GM12873 (cell line): ENCODE results near the gene SAMSN1.

Experiments
- CTCF ChIP-seq: IDR thresholded peaks from 2 replicates; pipeline ENCODE4 v1.5.1; 2012; ENCODE audit warnings: low read depth, mild to moderate bottlenecking, moderate library complexity, low read length, control low read depth; ENCODE audit not compliant: insufficient read depth; ENCODE audit errors: missing control alignments

The SAMSN1 gene

DNA sequence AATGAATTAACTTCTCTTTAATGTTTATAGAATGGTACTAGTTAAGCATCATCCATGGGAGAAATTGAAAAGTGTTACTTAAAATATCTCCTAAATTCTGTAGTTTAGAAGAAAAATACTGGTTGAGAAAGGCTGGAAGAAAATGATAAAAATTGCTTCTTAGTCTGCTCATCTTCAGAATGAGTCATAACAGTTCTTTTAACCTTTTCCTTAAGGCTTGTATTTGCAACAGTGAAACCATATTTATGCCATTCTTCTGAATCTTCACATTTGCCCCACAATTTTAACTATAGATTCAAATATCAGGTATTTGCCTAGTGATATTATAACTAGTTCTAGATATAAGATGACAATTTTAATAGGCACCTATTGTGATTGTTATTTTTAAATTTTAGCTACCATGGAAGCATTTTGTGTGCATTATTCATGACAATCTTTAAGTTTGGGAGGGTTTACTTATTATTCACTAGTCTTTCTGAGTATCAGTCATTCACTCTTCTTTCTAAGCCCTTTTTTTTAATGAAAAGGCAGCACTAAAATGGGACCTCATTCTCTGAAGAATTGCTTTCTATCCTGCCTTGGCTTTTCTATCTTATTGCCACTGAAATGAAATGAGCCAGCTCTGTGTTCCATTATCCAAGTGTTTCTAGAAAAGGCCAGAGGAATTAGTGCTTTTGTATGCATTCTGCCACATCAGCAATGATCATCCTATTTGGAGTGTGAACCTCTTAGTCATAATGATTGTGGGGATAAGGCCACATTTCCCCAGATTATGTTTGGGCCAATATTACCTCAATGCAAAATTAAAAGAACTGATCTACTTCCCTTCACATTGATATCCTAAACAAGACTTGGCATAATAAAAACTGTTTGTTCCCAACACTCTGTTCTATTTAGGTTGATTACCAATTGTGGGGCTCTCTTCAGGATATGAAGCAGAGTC is 58.4 kb downstream of the SAMSN1 start:
- TF ChIP-seq CTCF = no peak

DNA sequence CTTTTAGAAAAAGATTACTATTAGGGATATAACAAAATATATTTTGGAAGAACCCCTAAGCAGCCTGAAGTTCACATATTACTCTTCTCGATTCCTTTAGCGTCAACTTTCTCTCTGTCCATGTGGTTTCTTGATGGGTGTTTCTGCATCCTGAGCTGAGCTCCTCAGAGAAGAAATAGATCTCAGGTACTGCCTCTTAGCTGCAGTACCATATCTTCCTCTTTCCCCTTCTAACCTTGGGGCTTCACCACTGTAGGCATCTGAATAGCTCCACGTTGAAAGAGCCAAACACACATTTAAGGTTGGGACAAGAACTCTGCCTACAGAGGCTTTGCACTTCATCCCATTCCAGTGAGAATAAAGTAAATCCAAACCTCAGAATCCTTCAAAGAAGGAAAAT is 59.2 kb downstream of the SAMSN1 start:
- TF ChIP-seq CTCF = no peak

DNA sequence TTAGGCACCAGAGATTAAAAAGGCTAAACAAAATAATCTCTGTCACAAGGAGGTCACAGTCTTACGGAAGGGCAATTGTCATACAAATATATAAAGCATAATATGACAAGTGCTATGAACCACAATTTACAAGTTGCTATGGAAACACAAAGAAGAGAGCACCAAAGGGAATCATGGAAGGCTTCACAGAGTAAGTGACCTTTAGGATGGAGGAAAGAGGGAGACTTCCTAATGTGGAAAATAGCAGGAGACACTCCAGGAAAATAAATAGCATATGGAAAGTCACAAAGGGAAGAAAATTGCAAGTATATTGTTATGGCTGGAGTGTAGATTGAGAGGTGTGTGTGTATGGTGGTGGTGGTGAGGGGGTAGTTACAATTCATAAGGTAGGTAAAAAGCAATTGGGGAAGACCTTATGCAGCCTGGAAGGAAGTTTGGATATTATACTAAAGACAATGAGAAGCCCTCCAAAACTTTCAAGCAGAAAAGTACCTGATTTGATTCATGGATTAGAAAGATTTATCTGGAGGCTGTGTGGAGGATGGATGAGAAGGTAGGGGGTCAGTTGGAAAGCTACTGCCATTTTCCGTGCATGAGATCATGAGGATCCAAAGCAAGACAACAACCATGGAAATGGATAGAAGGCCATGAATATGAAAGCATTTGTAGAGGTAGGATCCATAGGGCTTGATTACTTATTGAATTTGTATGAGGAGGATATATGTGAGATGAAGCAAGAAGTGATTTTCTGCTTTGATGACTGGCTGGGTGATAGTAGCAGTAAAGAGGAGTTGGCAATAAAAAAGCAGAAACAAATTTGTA is 61.7 kb downstream of the SAMSN1 start:
- TF ChIP-seq CTCF = no peak

GRCh38 chr21:14483296-14483695 is 62.8 kb downstream of the SAMSN1 start:
- no peak for TF ChIP-seq CTCF

DNA sequence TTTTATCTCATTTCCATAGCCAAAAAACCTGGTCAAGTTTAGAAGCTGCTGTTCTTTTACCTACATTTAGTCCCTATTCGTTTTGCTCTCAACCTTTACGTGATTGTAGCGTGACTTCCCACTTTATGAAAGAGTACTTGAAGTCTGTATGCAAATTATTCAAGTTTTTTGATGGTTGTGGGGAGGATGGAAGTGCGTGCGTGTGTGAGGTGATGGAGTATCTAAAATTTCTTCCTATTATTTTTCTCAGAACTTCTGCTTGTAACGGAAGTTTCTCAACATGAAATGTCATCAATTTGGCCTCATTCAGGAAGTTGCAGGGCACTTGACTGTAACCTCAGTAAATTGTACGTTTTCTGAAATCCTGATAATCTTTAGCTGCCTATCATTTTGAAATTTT is 64.0 kb downstream of the SAMSN1 start:
- TF ChIP-seq CTCF = no peak

DNA sequence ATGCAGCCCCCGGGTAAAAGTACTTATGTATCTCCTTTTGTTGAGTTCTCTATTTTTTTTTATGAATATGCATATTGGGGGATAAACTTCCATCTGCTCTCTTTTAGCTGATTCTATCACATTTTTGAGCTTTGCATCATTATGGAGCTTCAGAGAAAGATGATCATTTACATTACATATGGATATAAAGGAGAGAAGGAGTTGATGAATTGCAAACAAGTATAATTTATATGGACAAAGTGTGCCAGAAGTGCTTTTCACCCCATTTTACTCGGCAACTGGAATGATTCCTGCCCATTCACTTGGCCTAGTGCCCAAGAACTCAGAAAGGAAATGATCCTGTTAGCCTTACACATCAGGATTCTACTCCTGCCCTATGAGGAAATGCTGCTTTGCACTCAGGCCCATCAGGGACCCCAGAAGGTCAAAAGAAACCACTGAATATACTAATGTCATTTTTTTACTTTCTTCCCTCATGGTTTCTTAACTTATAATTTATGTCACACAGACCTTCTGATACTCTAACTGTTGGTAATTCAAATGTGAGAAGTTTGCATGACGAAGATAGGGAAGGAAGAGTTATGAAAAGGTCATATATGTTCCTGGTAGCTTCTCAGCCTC is 65.6 kb downstream of the SAMSN1 start:
- no peak for TF ChIP-seq CTCF
